Measurements from ENCODE around the gene IZUMO1.

GRCh38 chr19:48795055-48795684, 48.5 kb upstream of the IZUMO1 start:
- TF ChIP-seq POLR2A (IDR thresholded peaks at IDR 0.05) (peak in 1 of 2 donors; percentile 12), CTCF (IDR thresholded peaks at IDR 0.05) (peak; percentile 85 to 99 (median 96))
